GM18502 (cell line): Measurements from ENCODE around the gene CACNA1G.
A peak's percentile ranks its signal among the peaks of the same experiment; 100 is the strongest.

Source experiments
- ATAC-seq: cut with Tn5 transposase; IDR thresholded peaks from one replicate; pipeline ENCODE4 v1.9.1; 2021; ENCODE audit warnings: mild to moderate bottlenecking; ENCODE audit not compliant: unreplicated experiment, poor library complexity

Gene CACNA1G

DNA sequence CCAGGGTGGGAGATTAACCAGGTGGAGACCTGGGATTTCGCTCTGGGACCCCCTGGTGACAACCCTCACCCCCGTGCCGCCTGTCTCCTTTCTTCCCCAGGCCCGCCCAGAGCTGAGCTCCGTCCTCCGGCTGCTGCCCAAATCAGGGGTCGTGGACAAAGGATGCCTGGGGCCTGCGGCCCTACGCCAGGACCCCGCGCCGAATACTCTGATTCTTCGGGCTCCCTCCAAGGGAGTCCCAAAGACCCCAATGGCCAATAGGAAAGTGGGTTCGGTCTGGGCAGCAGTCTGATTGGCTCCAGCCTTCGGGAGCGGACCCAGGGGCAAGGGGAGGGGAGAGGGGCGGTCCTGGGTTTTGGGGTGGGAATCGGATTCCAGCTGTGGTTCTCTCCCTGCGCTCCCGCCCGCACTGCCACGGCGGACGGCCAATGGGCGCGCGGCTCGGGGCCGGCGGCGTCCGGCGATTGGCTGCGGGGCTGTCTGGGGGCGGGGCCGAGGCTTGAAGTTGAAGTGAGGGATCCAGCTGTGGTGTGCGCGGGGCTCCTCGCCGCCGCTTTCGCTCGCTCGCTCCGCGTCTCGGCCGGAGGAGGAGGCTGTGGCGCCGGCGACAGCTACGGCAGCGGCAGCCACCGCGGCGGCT lies at the start of gene CACNA1G:
TSS of gene CACNA1G (plus strand) at position 531 of the 640 bp plus-strand sequence. CDS start 745 bp downstream, outside the sequence.
- peak; percentile 91 for ATAC-seq

GRCh38 chr17:50511058-50511457 lies 49.5 kb upstream of the CACNA1G start:
- ATAC-seq: peak; percentile 82

GRCh38 chr17:50513495-50513894 lies 47.0 kb upstream of the CACNA1G start:
- no peak for ATAC-seq

DNA sequence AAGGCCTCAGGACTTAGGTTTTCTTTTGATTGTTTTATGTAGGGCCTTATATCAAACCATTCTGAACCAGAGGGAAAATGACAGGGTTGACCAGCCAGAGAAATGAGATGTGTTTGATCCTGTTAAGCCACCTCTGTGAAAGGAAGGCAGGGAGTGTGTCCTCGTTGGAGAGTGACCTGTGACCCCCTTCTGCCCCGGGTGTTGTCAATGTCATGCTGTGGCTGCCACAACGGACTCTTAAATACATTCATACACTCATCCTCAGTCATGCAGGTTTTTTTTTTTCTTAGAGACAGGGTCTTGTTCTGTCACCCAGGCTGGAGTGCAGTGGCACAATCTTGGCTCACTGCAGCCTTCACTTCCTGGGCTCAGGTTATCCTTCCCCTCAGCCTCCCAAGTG lies 46.1 kb upstream of the CACNA1G start:
- ATAC-seq: no peak

GRCh38 chr17:50514936-50515702 lies 45.4 kb upstream of the CACNA1G start:
- no peak for ATAC-seq

DNA sequence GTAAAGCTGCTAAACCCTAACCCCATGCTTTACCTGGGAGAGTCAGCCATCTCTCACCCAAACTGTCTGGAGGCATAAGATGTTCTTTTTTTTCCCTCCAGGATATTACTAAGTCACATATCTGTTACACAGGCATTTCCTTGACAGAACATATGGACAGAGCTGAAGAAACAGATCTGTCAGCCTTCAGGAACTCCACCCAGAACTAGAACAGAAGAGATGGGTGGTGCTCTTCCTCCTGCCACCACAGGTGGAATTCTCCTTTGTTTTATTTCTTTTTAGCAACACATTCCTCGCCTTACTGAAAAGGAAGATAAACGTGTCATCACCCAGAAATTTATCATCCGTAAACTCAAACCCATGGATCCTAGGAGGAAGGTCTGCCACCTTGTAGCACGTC lies 43.5 kb upstream of the CACNA1G start:
- no peak for ATAC-seq

GRCh38 chr17:50517504-50518383 lies 42.8 kb upstream of the CACNA1G start:
- no peak for ATAC-seq

DNA sequence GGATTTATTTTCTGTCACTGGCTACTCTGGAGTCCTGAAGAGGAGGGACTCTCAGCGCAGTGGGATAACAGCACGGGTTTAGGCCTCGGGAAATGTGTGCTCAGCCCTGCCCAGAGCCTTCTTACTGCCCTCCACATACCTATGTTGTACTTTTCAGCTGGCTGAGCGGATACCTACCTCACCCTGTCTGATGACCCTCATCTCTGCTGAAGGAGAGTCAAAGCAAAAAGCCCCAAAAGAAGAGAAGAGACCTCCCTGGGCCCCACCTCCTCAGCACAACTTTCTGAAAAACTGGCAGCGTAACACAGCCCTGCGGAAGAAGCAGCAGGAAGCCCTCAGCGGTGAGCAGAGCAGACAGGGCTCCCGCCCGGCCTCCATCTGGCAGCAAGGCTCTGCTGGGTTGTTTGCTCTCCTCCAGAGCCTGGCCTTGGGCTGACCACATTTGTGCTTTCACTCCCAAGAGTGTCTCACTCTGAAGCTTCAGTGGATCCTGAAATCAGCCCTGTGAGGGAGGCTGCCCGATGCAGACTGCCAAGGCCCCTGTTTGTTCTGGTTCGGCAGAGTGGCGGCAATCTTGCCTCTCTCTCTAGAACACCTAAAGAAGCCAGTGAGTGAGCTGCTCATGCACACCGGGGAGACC lies 42.0 kb upstream of the CACNA1G start:
- no peak for ATAC-seq

GRCh38 chr17:50519141-50519834 lies 41.2 kb upstream of the CACNA1G start:
- ATAC-seq: no peak

DNA sequence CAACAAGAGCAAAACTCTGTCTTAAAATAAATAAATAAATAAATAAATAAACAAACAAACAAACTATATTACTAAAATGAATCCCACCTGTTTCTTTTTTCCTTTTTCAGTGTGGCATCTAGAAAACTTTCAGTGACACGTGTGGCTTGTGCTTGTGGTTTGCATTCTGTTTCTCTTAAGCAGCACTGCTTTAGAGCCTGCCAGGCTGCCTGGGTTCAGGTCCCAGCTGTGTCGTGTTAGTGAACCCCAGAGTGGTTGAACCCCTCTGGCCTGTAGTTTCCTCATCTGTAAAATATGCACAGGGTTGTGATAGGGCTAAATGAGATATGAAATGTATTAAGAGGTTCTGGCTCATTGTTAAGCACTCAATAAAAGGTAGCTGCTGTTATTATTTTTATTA lies 40.0 kb upstream of the CACNA1G start:
- no peak for ATAC-seq

- no peak for ATAC-seq
Measured at GRCh38 chr17:50521514-50521913, 39.0 kb upstream of the CACNA1G start.

- no peak for ATAC-seq
Measured at GRCh38 chr17:50522766-50523165, 37.7 kb upstream of the CACNA1G start.

- no peak for ATAC-seq
Measured at GRCh38 chr17:50523208-50523607, 37.3 kb upstream of the CACNA1G start.

DNA sequence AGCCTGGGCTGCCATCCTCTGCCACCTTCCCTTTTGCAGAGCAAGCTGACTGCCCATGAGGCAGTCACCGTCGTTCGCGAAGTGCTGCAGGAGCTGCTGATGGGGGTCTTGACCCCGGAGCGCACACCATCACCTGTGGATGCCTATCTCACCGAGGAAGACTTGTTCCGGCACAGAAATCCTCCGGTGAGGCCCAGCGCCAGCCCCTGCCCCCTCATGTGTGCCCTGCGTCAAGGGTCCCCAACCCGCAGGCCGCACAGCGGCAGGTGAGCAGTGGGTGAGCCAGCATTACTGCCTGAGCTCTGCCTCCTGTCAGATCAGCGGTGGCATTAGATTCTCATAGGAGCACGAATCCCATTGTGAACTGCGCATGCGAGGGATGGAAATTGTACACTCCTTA lies 35.7 kb upstream of the CACNA1G start:
- no peak for ATAC-seq

DNA sequence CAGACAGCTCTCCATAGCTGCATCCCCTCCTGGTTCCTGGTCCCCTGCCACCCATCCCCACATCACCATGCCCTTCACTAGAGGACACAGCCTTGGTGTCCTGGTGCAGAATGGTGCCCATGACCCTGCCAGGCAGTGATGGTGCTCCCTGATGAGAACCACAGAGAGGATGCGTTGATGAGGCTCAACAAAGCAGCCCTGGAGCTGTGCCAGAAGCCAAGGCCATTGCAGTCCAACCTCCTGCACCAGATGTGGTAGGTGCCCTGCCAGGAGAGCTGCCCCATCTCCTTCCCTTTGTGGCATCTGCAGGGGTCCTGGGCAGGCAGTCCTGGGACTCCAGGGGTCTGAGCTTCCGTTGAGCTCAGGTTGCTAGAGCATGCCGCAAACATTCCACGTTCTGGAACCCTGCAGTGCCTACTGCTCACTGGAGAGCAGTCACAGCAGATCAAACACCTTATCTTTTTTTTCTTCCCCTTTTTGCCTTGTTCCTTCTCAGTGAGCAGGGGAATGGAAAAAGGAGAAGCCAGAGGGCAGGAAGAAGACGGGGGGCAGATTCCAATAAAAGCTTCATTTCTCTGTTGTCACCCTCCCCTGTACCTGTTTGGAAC lies 33.3 kb upstream of the CACNA1G start:
- ATAC-seq: no peak

DNA sequence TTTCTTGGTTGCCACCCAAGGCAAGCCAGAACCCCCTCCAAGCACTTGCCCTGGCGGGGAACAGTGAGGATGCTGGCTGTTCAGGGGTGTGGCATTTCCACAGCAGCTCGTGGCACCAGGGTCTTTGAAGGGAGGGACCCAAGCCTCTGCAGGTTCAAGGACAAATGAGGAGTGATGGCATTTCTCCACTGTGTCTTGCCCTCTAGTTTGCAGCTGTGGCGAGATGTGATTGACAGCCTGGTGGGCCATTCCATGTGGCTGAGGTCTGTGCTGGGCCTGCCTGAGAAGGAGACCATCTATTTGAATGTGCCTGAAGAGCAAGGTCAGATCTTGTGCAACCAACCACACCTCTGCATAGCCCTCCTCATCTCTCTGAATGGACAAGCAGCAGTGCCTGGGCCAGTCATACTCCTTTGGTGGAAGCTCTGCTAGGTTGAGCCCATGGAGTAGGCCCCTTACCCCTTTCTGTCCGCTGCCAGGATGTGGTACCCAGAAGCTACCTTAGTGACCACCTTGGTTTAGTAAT lies 32.5 kb upstream of the CACNA1G start:
- no peak for ATAC-seq

GRCh38 chr17:50529849-50530248 lies 30.7 kb upstream of the CACNA1G start:
- ATAC-seq: no peak

DNA sequence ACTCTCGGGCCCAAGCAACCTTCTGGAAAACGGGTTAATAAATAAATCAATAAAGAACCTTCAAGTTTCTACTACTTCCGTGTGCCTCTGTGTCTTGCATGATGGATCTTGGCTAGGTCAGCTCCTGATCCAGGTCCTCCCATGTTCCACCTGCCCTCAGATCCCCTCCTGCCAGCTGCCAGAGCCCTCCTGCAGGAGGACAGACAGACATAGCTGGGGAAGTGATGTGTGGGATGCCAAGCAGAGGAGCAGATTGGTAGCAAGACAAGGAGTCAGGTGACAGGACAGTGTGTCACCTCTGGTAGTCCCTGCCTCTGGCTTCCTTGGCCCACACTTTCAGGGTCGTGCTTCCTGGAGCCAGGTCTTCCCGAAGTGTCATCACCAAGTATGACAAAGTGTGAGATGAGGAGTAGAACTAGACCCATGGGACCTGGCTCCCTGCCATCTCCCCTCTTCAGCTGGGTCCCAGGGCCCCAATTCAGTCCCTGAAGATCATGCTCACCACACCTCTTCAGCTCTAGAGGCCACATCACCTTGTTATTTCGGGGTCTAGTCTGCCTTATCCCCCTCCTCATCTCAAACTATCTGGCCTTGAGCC lies 29.0 kb upstream of the CACNA1G start:
- ATAC-seq: no peak

DNA sequence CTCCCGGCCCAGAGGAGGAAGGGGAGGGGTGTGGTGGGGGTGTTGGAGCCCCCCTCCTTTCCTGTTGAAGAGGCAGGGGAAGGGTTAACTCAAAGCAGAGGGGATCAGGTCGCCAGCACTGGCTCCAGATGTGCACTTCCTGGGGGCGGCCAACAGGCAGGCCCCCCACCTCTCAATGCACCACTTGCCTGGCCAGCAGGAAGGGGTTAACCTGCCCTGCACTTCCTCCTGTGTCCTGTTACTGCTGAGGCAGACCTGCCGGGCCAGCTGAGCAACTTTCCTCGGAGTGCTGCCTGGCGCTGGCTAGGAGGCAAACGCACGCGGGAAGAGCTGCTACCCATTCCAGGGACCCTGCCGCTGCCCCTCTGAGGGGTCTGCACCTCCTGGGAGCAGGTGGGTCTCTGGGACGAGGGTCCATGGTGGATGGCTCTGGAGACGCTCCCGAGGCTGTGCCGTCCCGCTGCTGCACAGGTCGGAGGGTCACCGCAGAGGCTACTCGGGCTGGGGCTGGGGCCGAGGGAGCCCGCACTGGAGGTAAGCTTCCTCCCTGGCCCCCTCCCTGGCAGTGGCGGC lies 28.0 kb upstream of the CACNA1G start, which contains the start of gene EPN3:
TSS of gene EPN3 (plus strand) at position 284 of the 573 bp plus-strand sequence. CDS start 3,822 bp downstream, outside the sequence.
- no peak for ATAC-seq
